Thyroid gland (tissue), 4 donors: Measurements from ENCODE around the gene VAMP4.

Source experiments
- CTCF ChIP-seq, 6 experiments: fragments of 200-600 bp in 3 of 6; fragments of 450-650 bp in 3 of 6; sonication (generic) in 3 of 6; IDR thresholded peaks; one replicate each; pipeline ENCODE4 v1.5.1; 2016 to 2019; ENCODE audit warnings: antibody characterized with exemption in 6 of 6, mild to moderate bottlenecking in 2 of 6, inconsistent platforms in 1 of 6, moderate library complexity in 1 of 6
- POLR2A ChIP-seq, 2 donors: fragments of 450-650 bp; IDR thresholded peaks; one replicate each; pipeline ENCODE4 v1.6.1; 2017; ENCODE audit warnings: antibody characterized with exemption in 2 of 2, mild to moderate bottlenecking in 2 of 2, moderate library complexity in 1 of 2

DNA sequence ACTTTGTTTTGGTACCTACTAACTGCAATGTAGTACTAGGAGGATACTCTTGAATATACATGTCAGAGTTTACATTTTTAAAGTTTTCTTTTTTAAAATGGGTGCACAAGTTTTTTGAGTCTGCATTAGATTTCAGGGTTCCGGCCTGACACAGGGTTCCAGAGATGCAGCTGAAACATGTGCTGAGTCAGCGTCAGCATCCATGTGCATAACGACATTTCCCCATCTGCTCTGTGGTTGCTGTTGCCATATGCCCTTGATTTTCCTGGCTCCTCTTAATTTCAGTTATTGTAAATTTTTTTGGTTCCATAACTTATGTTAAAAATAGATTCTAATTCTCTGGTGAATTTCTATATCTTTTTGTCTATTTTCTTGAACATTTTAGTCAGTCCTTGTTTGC is 27.3 kb upstream of the VAMP4 start:
- TF ChIP-seq CTCF (IDR thresholded peaks at IDR 0.05) (no peak), POLR2A (IDR thresholded peaks at IDR 0.05) (no peak)
